K562 (cell line): ENCODE data around the gene GATB.

Source experiments
- BRD9 ChIP-seq: fragments of 450-650 bp; IDR thresholded peaks from 2 replicates; pipeline ENCODE4 v1.6.1; 2018; ENCODE audit warnings: low read depth; ENCODE audit not compliant: partially characterized antibody
- CGGBP1 ChIP-seq: fragments of 250-450 bp; sonication (Bioruptor Pico); IDR thresholded peaks from 2 replicates; pipeline ENCODE4 v1.9.0; 2021; ENCODE audit warnings: mild to moderate bottlenecking
- CHCHD3 ChIP-seq: fragments of 250-450 bp; sonication (Bioruptor Pico); IDR thresholded peaks from 2 replicates; pipeline ENCODE4 v2.1.2; 2022; ENCODE audit warnings: mild to moderate bottlenecking
- CTCF ChIP-seq, 3 experiments: IDR thresholded peaks in 2 of 3; conservative IDR thresholded peaks in 1 of 3; 2 replicates each; pipeline ENCODE4 v1.5.1; 2011 to 2012; ENCODE audit warnings: low read length in 3 of 3, mild to moderate bottlenecking in 3 of 3, control low read depth in 2 of 3, improper control_type of control experiment in 1 of 3, inconsistent platforms in 1 of 3, low read depth in 1 of 3, mixed read lengths in 1 of 3, moderate library complexity in 1 of 3; ENCODE audit not compliant: insufficient read depth in 2 of 3
- NRF1 ChIP-seq, 2 experiments: fragments of 450-650 bp; IDR thresholded peaks in 1 of 2; conservative IDR thresholded peaks in 1 of 2; 2 replicates each; pipeline ENCODE4 v1.6.1; 2014; ENCODE audit warnings: mild to moderate bottlenecking in 2 of 2
- POLR2A ChIP-seq: fragments of 450-650 bp; conservative IDR thresholded peaks from 2 replicates; pipeline ENCODE4 v1.6.1; 2016
- TF ChIP-seq, protein P1 (sequence below), 2 experiments: fragments of 450-650 bp in 1 of 2; sonication (generic) in 1 of 2; formaldehyde crosslinking in 1 of 2; IDR thresholded peaks in 1 of 2; conservative IDR thresholded peaks in 1 of 2; 2 replicates each; pipeline versions ENCODE4 v1.6.1 to v1.8.1; 2016 to 2023; ENCODE audit warnings: mild to moderate bottlenecking in 2 of 2, moderate library complexity in 2 of 2, inconsistent platforms in 1 of 2, missing genetic modification reagents in 1 of 2
- TF ChIP-seq, protein P2 (sequence below): sonication (generic); formaldehyde crosslinking; IDR thresholded peaks from 2 replicates; pipeline ENCODE4 v1.8.1; 2023; ENCODE audit warnings: missing genetic modification reagents, mild to moderate bottlenecking, borderline replicate concordance

DNA sequence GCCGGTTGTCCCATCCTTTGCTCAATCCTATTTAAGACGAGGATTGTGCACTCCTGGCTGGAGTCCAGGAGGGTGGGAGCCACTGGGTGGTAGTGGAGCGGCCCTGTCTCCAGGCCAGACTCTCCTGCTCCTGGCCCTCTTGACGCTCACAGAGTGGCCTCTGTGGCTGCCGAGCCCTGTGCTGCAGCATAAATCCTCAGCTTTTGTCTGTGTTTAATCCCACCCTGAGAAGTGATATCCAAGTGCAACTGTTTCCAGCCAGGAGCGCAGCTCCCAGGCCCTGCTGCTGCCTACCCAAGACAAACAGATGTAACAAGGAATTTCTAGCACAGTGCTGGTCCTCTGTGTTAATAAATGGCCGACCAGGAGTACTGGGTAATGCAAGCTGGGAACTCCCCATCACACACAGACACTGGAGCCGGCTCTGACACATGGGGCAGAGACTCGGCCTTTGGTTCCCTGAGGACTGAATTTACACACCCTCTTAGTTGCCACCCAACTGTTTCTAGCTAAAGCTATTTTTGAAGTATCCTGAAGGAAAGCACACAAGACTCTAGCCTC, 85.3 kb downstream of the GATB start:
- no peak for TF ChIP-seq BRD9
- TF ChIP-seq CGGBP1 (CRISPR knock-in tag): no peak
- no peak for TF ChIP-seq POLR2A
- TF ChIP-seq, protein P1, sequence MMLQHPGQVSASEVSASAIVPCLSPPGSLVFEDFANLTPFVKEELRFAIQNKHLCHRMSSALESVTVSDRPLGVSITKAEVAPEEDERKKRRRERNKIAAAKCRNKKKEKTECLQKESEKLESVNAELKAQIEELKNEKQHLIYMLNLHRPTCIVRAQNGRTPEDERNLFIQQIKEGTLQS (IDR thresholded peaks at IDR 0.05): no peak
- TF ChIP-seq, protein P1 (CRISPR knock-in tag; conservative IDR thresholded peaks at IDR 0.05): no peak
- TF ChIP-seq CTCF (IDR thresholded peaks at IDR 0.05 in 2 of 3, conservative IDR thresholded peaks at IDR 0.05 in 1 of 3; ENCODE audit: insufficient read depth in 2 of 3, low read depth in 1 of 3, low read length in 3 of 3): no peak
- TF ChIP-seq, protein P2, sequence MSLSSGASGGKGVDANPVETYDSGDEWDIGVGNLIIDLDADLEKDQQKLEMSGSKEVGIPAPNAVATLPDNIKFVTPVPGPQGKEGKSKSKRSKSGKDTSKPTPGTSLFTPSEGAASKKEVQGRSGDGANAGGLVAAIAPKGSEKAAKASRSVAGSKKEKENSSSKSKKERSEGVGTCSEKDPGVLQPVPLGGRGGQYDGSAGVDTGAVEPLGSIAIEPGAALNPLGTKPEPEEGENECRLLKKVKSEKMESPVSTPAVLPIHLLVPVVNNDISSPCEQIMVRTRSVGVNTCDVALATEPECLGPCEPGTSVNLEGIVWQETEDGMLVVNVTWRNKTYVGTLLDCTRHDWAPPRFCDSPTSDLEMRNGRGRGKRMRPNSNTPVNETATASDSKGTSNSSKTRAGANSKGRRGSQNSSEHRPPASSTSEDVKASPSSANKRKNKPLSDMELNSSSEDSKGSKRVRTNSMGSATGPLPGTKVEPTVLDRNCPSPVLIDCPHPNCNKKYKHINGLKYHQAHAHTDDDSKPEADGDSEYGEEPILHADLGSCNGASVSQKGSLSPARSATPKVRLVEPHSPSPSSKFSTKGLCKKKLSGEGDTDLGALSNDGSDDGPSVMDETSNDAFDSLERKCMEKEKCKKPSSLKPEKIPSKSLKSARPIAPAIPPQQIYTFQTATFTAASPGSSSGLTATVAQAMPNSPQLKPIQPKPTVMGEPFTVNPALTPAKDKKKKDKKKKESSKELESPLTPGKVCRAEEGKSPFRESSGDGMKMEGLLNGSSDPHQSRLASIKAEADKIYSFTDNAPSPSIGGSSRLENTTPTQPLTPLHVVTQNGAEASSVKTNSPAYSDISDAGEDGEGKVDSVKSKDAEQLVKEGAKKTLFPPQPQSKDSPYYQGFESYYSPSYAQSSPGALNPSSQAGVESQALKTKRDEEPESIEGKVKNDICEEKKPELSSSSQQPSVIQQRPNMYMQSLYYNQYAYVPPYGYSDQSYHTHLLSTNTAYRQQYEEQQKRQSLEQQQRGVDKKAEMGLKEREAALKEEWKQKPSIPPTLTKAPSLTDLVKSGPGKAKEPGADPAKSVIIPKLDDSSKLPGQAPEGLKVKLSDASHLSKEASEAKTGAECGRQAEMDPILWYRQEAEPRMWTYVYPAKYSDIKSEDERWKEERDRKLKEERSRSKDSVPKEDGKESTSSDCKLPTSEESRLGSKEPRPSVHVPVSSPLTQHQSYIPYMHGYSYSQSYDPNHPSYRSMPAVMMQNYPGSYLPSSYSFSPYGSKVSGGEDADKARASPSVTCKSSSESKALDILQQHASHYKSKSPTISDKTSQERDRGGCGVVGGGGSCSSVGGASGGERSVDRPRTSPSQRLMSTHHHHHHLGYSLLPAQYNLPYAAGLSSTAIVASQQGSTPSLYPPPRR: no peak
- no peak for TF ChIP-seq CHCHD3 (CRISPR knock-in tag)
- TF ChIP-seq NRF1 (conservative IDR thresholded peaks at IDR 0.05 in 1 of 2, IDR thresholded peaks at IDR 0.05 in 1 of 2): no peak
